Activated T-cell treated with anti-CD3 and anti-CD28 coated beads, Interleukin-2, amount 50 U/mL, for 4 hours (primary cell): ENCODE data around the gene GPR6. TPM values are rescaled to one million over a fixed set of nuclear protein-coding genes. Genes with fewer than 3 reads are reported as not detected.

Source experiments
- ATAC-seq, 2 donors: fragments of 200-7000 bp; cut with Tn5 transposase; one replicate each; pipeline ENCODE4 v1.10.0; 2021
- DNase-seq: peaks from one replicate; pipeline ENCODE4 v3.0.0-alpha.2; 2020
- H3K27me3 Mint-ChIP-seq: one replicate; pipeline ENCODE4 v1.8.0; 2021; ENCODE audit warnings: low read depth, mixed read lengths
- H3K36me3 Mint-ChIP-seq: one replicate; pipeline ENCODE4 v1.8.0; 2022; ENCODE audit warnings: mixed read lengths; ENCODE audit not compliant: insufficient read depth
- H3K4me1 Mint-ChIP-seq: one replicate; pipeline ENCODE4 v1.8.0; 2021; ENCODE audit warnings: low read depth, mixed read lengths
- H3K4me3 Mint-ChIP-seq: one replicate; pipeline ENCODE4 v1.8.0; 2021; ENCODE audit warnings: mild to moderate bottlenecking, moderate library complexity, mixed read lengths
- H3K9me3 Mint-ChIP-seq: one replicate; pipeline ENCODE4 v1.8.0; 2021; ENCODE audit warnings: mixed read lengths
- total RNA-seq, 3 donors: library from RNA; stranded (reverse); gene quantifications; one replicate each; pipeline ENCODE4 v1.2.1, GENCODE V29; 2021

Gene GPR6
- total RNA-seq, 3 donors from 2014 or later = not detected

- peaks cover 54% of the 10 kb centered on the region for H3K27me3 Mint-ChIP-seq
- H3K4me3 Mint-ChIP-seq = no peak overlapping the region
- no peaks in the 10 kb centered on the region for H3K9me3 Mint-ChIP-seq
- ATAC-seq (no peak), DNase-seq (no peak)
- H3K4me1 Mint-ChIP-seq = no peaks in the 10 kb centered on the region
- H3K36me3 Mint-ChIP-seq = no peaks in the 10 kb centered on the region
These were observed 329 bp upstream of the GPR6 start for GRCh38 chr6:109977791-109978173.

- ATAC-seq (no peak), DNase-seq (no peak)
- H3K36me3 Mint-ChIP-seq = no peaks in the 10 kb centered on the region
- H3K4me3 Mint-ChIP-seq = no peak overlapping the region
- no peaks in the 10 kb centered on the region for H3K9me3 Mint-ChIP-seq
- H3K4me1 Mint-ChIP-seq = no peaks in the 10 kb centered on the region
- peaks cover 47% of the 10 kb centered on the region for H3K27me3 Mint-ChIP-seq
These were observed 1.2 kb downstream of the GPR6 start for GRCh38 chr6:109979033-109979921.

- no peak for DNase-seq
- Mint-ChIP-seq H3K9me3 (no peaks in the 10 kb centered on the region), H3K36me3 (no peaks in the 10 kb centered on the region), H3K27me3 (peaks cover 27% of the 10 kb centered on the region), H3K4me3 (no peak overlapping the region), H3K4me1 (no peaks in the 10 kb centered on the region)
- ATAC-seq = no peak
These were observed 6.3 kb downstream of the GPR6 start for GRCh38 chr6:109984410-109984809.

- H3K9me3 Mint-ChIP-seq = no peaks in the 10 kb centered on the region
- H3K4me1 Mint-ChIP-seq = no peaks in the 10 kb centered on the region
- no peak for DNase-seq
- H3K4me3 Mint-ChIP-seq = no peak overlapping the region
- ATAC-seq = no peak
- H3K36me3 Mint-ChIP-seq = no peaks in the 10 kb centered on the region
- H3K27me3 Mint-ChIP-seq = peaks cover 9% of the 10 kb centered on the region
These were observed 9.1 kb downstream of the GPR6 start for GRCh38 chr6:109987196-109987595.

GRCh38 chr6:109991201-109992101 lies 13.3 kb downstream of the GPR6 start:
- DNase-seq = no peak
- H3K36me3 Mint-ChIP-seq = no peaks in the 10 kb centered on the region
- peaks cover 3% of the 10 kb centered on the region for H3K27me3 Mint-ChIP-seq
- H3K4me3 Mint-ChIP-seq = no peak overlapping the region
- H3K4me1 Mint-ChIP-seq = no peaks in the 10 kb centered on the region
- no peak for ATAC-seq
- peaks cover 3% of the 10 kb centered on the region for H3K9me3 Mint-ChIP-seq

GRCh38 chr6:109998159-109998785 lies 20.2 kb downstream of the GPR6 start:
- DNase-seq = no peak
- no peaks in the 10 kb centered on the region for H3K36me3 Mint-ChIP-seq
- H3K9me3 Mint-ChIP-seq = no peaks in the 10 kb centered on the region
- no peaks in the 10 kb centered on the region for H3K4me1 Mint-ChIP-seq
- no peak for ATAC-seq
- peaks cover 14% of the 10 kb centered on the region for H3K27me3 Mint-ChIP-seq
- no peak overlapping the region for H3K4me3 Mint-ChIP-seq

GRCh38 chr6:109999740-110000139 lies 21.6 kb downstream of the GPR6 start:
- Mint-ChIP-seq H3K9me3 (no peaks in the 10 kb centered on the region), H3K36me3 (no peaks in the 10 kb centered on the region), H3K27me3 (peaks cover 20% of the 10 kb centered on the region), H3K4me3 (no peak overlapping the region), H3K4me1 (no peaks in the 10 kb centered on the region)
- ATAC-seq (no peak), DNase-seq (no peak)

GRCh38 chr6:110002676-110003075 lies 24.6 kb downstream of the GPR6 start:
- Mint-ChIP-seq H3K9me3 (no peaks in the 10 kb centered on the region), H3K27me3 (peaks cover 19% of the 10 kb centered on the region), H3K36me3 (no peaks in the 10 kb centered on the region), H3K4me1 (no peaks in the 10 kb centered on the region), H3K4me3 (no peak overlapping the region)
- no peak for DNase-seq
- no peak for ATAC-seq

- ATAC-seq = no peak
- Mint-ChIP-seq H3K4me1 (no peaks in the 10 kb centered on the region), H3K9me3 (no peaks in the 10 kb centered on the region), H3K27me3 (no peaks in the 10 kb centered on the region), H3K4me3 (no peak overlapping the region), H3K36me3 (no peaks in the 10 kb centered on the region)
- DNase-seq = no peak
These were observed 35.3 kb downstream of the GPR6 start for GRCh38 chr6:110013386-110013785.

GRCh38 chr6:110015206-110015605 lies 37.1 kb downstream of the GPR6 start:
- DNase-seq (no peak), ATAC-seq (no peak)
- Mint-ChIP-seq H3K27me3 (no peaks in the 10 kb centered on the region), H3K4me3 (no peak overlapping the region), H3K36me3 (no peaks in the 10 kb centered on the region), H3K9me3 (no peaks in the 10 kb centered on the region), H3K4me1 (no peaks in the 10 kb centered on the region)

GRCh38 chr6:110017306-110017705 lies 39.2 kb downstream of the GPR6 start:
- H3K36me3 Mint-ChIP-seq = no peaks in the 10 kb centered on the region
- no peak overlapping the region for H3K4me3 Mint-ChIP-seq

GRCh38 chr6:110017946-110018345 lies 39.8 kb downstream of the GPR6 start:
- no peaks in the 10 kb centered on the region for H3K36me3 Mint-ChIP-seq
- ATAC-seq = no peak

More at GRCh38 chr6:110017306-110017705, 39.2 kb downstream of the GPR6 start:
- no peaks in the 10 kb centered on the region for H3K27me3 Mint-ChIP-seq
- no peaks in the 10 kb centered on the region for H3K9me3 Mint-ChIP-seq
- peaks cover 7% of the 10 kb centered on the region for H3K4me1 Mint-ChIP-seq
- DNase-seq = no peak
- ATAC-seq = no peak

GRCh38 chr6:110018486-110018885 lies 40.4 kb downstream of the GPR6 start:
- no peak overlapping the region for H3K4me3 Mint-ChIP-seq
- peaks cover 7% of the 10 kb centered on the region for H3K4me1 Mint-ChIP-seq
- no peak for DNase-seq
- no peaks in the 10 kb centered on the region for H3K27me3 Mint-ChIP-seq
- H3K9me3 Mint-ChIP-seq = no peaks in the 10 kb centered on the region
- no peaks in the 10 kb centered on the region for H3K36me3 Mint-ChIP-seq
- ATAC-seq = no peak

More at GRCh38 chr6:110017946-110018345, 39.8 kb downstream of the GPR6 start:
- Mint-ChIP-seq H3K9me3 (no peaks in the 10 kb centered on the region), H3K27me3 (no peaks in the 10 kb centered on the region), H3K4me3 (no peak overlapping the region), H3K4me1 (peaks cover 7% of the 10 kb centered on the region)
- DNase-seq = no peak

- Mint-ChIP-seq H3K9me3 (no peaks in the 10 kb centered on the region), H3K36me3 (no peaks in the 10 kb centered on the region), H3K4me3 (no peak overlapping the region), H3K4me1 (peaks cover 7% of the 10 kb centered on the region), H3K27me3 (no peaks in the 10 kb centered on the region)
- ATAC-seq (no peak), DNase-seq (no peak)
These were observed 42.8 kb downstream of the GPR6 start for GRCh38 chr6:110020888-110021287.
